Cardiac fibroblast (primary cell): ENCODE data around the gene OTOG.

ENCODE experiments used
- DNase-seq, 2 donors: peaks; one replicate each; pipeline versions ENCODE4 v3.0.0 to v3.0.0-alpha.2; 2010; ENCODE audit warnings: low read depth in 2 of 2
- H3K4me3 ChIP-seq, 2 donors: replicated peaks in 1 of 2; 1 replicate in 1 of 2; 2 replicates in 1 of 2; pipeline ENCODE4 v1.5.1; 2011; ENCODE audit warnings: low read depth in 2 of 2, low read length in 2 of 2, mild to moderate bottlenecking in 2 of 2, moderate library complexity in 1 of 2
- TF ChIP-seq, protein P1 (sequence below): IDR thresholded peaks from one replicate; pipeline ENCODE4 v1.5.1; 2011; ENCODE audit warnings: low read depth, mild to moderate bottlenecking, low read length, inconsistent platforms

OTOG gene

DNA sequence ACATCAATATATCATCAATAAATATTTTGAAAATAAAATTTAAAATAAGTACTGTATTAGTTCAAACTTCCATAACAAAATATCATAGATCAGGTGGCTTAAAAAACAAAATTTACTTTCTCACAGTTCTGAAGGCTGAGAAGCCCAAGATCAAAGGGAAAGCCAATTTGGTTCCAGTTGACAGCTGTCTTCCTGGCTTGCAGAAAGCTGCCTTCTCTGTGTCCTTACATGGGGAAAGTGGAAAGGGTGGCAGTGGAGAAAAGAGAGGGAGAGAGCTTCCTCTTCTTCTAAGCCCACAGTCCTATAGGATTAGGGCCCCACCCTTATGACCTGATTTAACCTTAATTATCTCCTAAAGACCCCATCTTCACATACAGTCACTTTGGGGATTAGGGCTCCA is 121.1 kb downstream of the OTOG start:
- no peak for DNase-seq
- TF ChIP-seq, protein P1, sequence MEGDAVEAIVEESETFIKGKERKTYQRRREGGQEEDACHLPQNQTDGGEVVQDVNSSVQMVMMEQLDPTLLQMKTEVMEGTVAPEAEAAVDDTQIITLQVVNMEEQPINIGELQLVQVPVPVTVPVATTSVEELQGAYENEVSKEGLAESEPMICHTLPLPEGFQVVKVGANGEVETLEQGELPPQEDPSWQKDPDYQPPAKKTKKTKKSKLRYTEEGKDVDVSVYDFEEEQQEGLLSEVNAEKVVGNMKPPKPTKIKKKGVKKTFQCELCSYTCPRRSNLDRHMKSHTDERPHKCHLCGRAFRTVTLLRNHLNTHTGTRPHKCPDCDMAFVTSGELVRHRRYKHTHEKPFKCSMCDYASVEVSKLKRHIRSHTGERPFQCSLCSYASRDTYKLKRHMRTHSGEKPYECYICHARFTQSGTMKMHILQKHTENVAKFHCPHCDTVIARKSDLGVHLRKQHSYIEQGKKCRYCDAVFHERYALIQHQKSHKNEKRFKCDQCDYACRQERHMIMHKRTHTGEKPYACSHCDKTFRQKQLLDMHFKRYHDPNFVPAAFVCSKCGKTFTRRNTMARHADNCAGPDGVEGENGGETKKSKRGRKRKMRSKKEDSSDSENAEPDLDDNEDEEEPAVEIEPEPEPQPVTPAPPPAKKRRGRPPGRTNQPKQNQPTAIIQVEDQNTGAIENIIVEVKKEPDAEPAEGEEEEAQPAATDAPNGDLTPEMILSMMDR: no peak
- no peak overlapping the region for H3K4me3 ChIP-seq

- no peak for DNase-seq
- TF ChIP-seq, protein P1: no peak
- H3K4me3 ChIP-seq: no peak overlapping the region
These were observed 125.4 kb downstream of the OTOG start for GRCh38 chr11:17672469-17672868.

DNA sequence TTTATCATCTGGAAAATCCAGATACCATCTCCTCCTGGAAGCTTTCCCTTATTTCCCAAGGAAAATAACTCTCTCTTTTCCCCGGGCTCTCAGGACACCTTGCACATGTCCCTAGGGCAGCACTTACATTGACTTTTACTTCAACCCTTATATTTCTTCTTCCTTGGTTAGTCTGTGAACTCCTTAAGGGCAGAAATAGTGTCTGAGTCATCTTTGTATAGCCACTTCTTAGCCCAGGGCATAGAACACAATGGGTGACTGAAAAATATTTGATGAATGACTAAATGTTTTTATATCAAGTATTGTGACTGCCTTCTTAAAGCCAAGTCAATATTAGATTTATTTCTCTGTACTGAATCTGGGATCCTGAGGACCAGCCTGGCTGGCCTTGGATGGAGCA is 126.9 kb downstream of the OTOG start:
- TF ChIP-seq, protein P1: no peak
- DNase-seq: peak in 1 of 2 donors; percentile 7
- H3K4me3 ChIP-seq: no peak overlapping the region

DNA sequence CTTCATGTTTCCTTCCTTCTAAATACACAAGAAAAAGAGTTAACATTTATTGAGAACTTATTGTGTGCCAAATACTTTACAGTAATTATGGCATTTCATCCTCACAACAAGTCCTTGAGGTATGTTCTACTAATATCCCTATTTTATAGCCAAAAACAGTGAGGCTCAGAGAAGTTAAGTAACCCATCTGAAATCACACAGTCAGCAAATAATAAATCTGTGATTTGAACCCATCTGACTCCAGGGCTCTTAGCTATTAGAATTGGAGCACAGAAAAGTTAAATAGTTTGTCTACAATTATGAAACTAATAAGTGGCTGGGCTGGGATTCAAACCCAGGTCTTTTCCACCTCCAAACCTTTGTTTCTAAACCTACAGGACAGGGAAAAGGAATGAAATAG is 135.8 kb downstream of the OTOG start:
- TF ChIP-seq, protein P1: no peak
- DNase-seq: no peak
- H3K4me3 ChIP-seq: no peak overlapping the region

DNA sequence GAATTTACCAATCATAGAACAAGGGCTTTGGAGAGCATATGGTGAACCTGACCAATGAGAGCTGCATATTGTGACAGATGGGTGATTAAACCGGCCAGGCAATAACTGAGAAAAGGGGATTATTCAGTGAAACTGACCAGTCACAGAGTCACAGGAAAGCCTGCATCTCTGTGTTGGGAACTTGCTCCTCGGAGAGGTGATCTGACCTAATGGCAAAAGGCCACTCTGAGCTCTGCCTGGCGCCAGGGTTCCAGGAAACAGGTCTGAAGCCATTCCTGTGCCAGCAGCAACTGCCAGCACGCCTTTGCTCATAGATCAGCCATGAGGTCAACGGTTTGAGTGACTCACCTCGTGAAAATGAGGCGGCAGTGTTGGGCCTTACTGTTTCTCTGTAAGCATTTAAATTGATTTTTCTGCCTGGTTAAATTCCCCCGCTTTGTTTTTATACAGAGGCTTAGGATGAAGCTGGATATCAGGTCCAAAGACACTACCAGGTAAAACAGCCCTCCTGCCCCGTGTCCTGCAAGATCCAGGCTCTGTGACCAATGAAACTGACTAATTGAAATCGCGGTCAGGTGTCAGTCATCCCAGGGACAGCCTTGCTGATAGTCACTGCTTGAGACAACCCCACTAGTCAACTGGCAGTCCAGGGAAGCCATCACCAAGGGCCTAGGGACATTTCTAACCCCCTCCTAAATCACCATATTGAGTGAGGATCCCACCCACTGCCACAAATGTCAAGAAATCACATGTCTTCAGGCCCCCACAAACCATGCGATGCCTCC is 136.5 kb downstream of the OTOG start:
- no peak overlapping the region for H3K4me3 ChIP-seq
- TF ChIP-seq, protein P1: no peak
- peak; percentile 42 to 69 for DNase-seq

DNA sequence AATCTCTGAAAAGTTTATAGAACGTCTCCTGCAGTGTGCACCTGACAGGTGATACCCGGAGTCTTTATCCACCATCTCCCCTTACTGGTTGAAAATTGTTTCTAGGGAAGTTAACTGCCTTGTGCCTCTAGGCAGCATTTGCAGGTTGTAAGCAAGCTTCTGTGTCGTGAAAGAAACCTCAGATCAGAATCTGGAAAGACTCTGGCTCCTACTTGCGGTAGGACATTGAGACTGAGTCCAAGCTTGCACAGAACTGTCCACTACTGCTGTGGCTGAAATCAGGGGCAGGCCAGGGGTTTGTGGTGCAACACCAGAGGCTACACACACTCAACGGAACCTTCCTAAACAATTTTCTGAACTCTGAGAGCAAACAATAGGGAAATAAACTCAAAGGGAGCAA is 137.5 kb downstream of the OTOG start:
- no peak for DNase-seq
- TF ChIP-seq, protein P1: no peak
- no peak overlapping the region for H3K4me3 ChIP-seq
